CD4-positive, alpha-beta T cell (primary cell): ENCODE measurements around the gene SAMHD1. TPM values are rescaled to one million over a fixed set of nuclear protein-coding genes. Genes with fewer than 3 reads are reported as not detected.
A peak's percentile ranks its signal among the peaks of the same experiment; 100 is the strongest.

Experiments
- ATAC-seq: fragments of 200-7000 bp; cut with Tn5 transposase; one replicate; pipeline ENCODE4 v1.10.0; 2022; ENCODE audit warnings: mild to moderate bottlenecking; ENCODE audit not compliant: poor library complexity
- CTCF ChIA-PET: fragments of 350-600 bp; sonication (Branson Sonifier 250); formaldehyde crosslinking; loops from one replicate; lab custom pipeline; 2021; ENCODE audit warnings: antibody characterized with exemption, inconsistent platforms; lab: Charles Lee
- POLR2A ChIA-PET: fragments of 350-600 bp; sonication (Branson Sonifier 250); formaldehyde crosslinking; loops from one replicate; lab custom pipeline; 2021; ENCODE audit warnings: antibody characterized with exemption, inconsistent platforms; lab: Charles Lee
- DNase-seq, 14 experiments: peaks; one replicate each; pipeline ENCODE4 v3.0.0-alpha.2; 2013 to 2020; ENCODE audit warnings: mixed read lengths in 2 of 14
- H3K27ac ChIP-seq, 2 donors: one replicate each; pipeline versions ENCODE4 v1.5.1 to v1.7.0; 2013; ENCODE audit warnings: low read length in 2 of 2, low read depth in 1 of 2, mild to moderate bottlenecking in 1 of 2
- H3K27me3 ChIP-seq, 2 experiments: 1 replicate in 1 of 2; 2 replicates in 1 of 2; pipeline versions ENCODE4 v1.6.1 to v1.7.0; 2013; ENCODE audit warnings: low read length in 2 of 2, control low read depth in 1 of 2, mild to moderate bottlenecking in 1 of 2, moderate library complexity in 1 of 2; ENCODE audit not compliant: insufficient read depth in 2 of 2, control insufficient read depth in 1 of 2
- H3K36me3 ChIP-seq: one replicate; pipeline ENCODE4 v1.6.1; 2013; ENCODE audit warnings: low read length, control low read depth; ENCODE audit not compliant: insufficient read depth
- H3K4me1 ChIP-seq: one replicate; pipeline ENCODE4 v1.6.1; 2013; ENCODE audit warnings: low read length, control low read depth; ENCODE audit not compliant: insufficient read depth
- H3K4me3 ChIP-seq: one replicate; pipeline ENCODE4 v1.5.1; 2013; ENCODE audit warnings: mild to moderate bottlenecking, low read length, moderate library complexity
- H3K9me3 ChIP-seq, 2 experiments: 1 replicate in 1 of 2; 2 replicates in 1 of 2; pipeline versions ENCODE4 v1.6.1 to v1.7.0; 2013; ENCODE audit warnings: low read length in 2 of 2, mild to moderate bottlenecking in 2 of 2, control low read depth in 1 of 2, moderate library complexity in 1 of 2; ENCODE audit not compliant: control insufficient read depth in 1 of 2, insufficient read depth in 1 of 2
- H3K27ac Mint-ChIP-seq: one replicate; pipeline ENCODE4 v1.8.0; 2020; ENCODE audit warnings: mixed read lengths
- H3K27me3 Mint-ChIP-seq: one replicate; pipeline ENCODE4 v1.8.0; 2021; ENCODE audit warnings: mixed read lengths
- H3K36me3 Mint-ChIP-seq: one replicate; pipeline ENCODE4 v1.8.0; 2021; ENCODE audit warnings: low read depth, mixed read lengths
- H3K4me1 Mint-ChIP-seq: one replicate; pipeline ENCODE4 v1.8.0; 2021; ENCODE audit warnings: low read depth, mixed read lengths
- H3K4me3 Mint-ChIP-seq: one replicate; pipeline ENCODE4 v1.8.0; 2020; ENCODE audit warnings: mild to moderate bottlenecking, mixed read lengths
- H3K9me3 Mint-ChIP-seq: one replicate; pipeline ENCODE4 v1.8.0; 2020; ENCODE audit warnings: mixed read lengths
- CTCF ChIP-seq: fragments of 200-600 bp; IDR thresholded peaks from one replicate; pipeline ENCODE4 v1.8.0; 2022; ENCODE audit warnings: antibody characterized with exemption, mild to moderate bottlenecking
- intact Hi-C, 2 experiments: fragments of 100-400 bp; cut with DNase I in 1 of 2; cut with micrococcal nuclease in 1 of 2; formaldehyde crosslinking; loops; one replicate each; pipeline versions ENCODE4 v1.15.1 to v1.9.0; 2023 to 2025; cut with DNase I, micrococcal nuclease
- total RNA-seq, 174 experiments: library from RNA in 2 of 174; stranded (reverse) in 2 of 174; gene quantifications; one replicate each; pipeline ENCODE4 v1.2.3 and lab custom pipeline; 2021 to 2026

SAMHD1 gene
- total RNA-seq, 2 experiments from 2014 or later = 232 to 239 TPM

- Histone ChIP-seq H3K4me1 (peaks cover 11% of the 10 kb centered on the region), H3K4me3 (no peak overlapping the region), H3K27ac (no peak overlapping the region), H3K9me3 (no peaks in the 10 kb centered on the region), H3K36me3 (peaks cover 92% of the 10 kb centered on the region), H3K27me3 (no peaks in the 10 kb centered on the region)
- Mint-ChIP-seq H3K9me3 (no peaks in the 10 kb centered on the region), H3K4me1 (peaks cover 20% of the 10 kb centered on the region), H3K27ac (peak overlapping the region; percentile 77), H3K27me3 (no peaks in the 10 kb centered on the region), H3K36me3 (peaks cover 94% of the 10 kb centered on the region), H3K4me3 (peak overlapping the region; percentile 3)
- ChIA-PET CTCF (no interaction called here), POLR2A (interaction anchor here (0.9 kb wide), 3 partner anchors 12 to 34 kb away, joined by 3 to 4 read pairs (median 3); no protein-coding TSS in a partner anchor)
- no peak for TF ChIP-seq CTCF
- DNase-seq = peak in 1 of 14 experiments; percentile 33
- peak; percentile 50 for ATAC-seq
- intact Hi-C loops = no loop called here
These were observed 46.8 kb downstream of the SAMHD1 start for GRCh38 chr20:36904690-36905089.

DNA sequence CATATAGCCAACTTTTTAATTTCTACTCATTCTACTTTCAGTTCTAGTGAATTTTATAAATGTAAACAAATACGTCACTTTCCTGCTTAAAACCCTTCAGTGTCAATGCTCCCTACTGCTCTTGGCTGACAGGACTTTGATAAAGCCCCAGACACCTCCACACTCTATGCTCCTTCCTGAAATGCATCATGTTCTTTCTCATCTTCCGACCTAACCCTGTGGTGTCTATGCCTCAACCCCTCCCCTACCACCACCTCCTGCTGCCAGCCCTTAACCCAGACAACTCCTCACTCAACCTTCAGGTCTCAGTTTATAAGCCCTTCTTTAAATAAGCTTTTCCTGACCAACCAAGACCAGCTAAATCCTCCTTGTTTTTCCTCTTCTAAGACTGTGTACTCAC, 56.5 kb downstream of the SAMHD1 start:
- CTCF ChIA-PET = no interaction called here

GRCh38 chr20:36893801-36894200, 57.7 kb downstream of the SAMHD1 start:
- no peak overlapping the region for H3K27ac ChIP-seq
- H3K36me3 ChIP-seq = peaks cover 94% of the 10 kb centered on the region
- intact Hi-C loops = loop anchor here in 1 of 2 experiments (2.0 to 10.0 kb wide), 2 partner anchors 27 to 1169 kb away; no protein-coding TSS in a partner anchor
- H3K36me3 Mint-ChIP-seq = peaks cover 97% of the 10 kb centered on the region
- ChIA-PET POLR2A (interaction anchor here (0.7 kb wide), 1 partner anchor 27 kb away, joined by 3 read pairs; no protein-coding TSS in a partner anchor), CTCF (no interaction called here)
- H3K27ac Mint-ChIP-seq = peak overlapping the region; percentile 55
- H3K27me3 ChIP-seq = no peaks in the 10 kb centered on the region
- no peaks in the 10 kb centered on the region for H3K9me3 ChIP-seq
- H3K4me1 ChIP-seq = no peaks in the 10 kb centered on the region
- H3K9me3 Mint-ChIP-seq = no peaks in the 10 kb centered on the region
- no peak overlapping the region for H3K4me3 ChIP-seq
- H3K4me1 Mint-ChIP-seq = peaks cover 16% of the 10 kb centered on the region
- DNase-seq (no peak), ATAC-seq (no peak)
- H3K27me3 Mint-ChIP-seq = no peaks in the 10 kb centered on the region
- no peak overlapping the region for H3K4me3 Mint-ChIP-seq
- TF ChIP-seq CTCF = no peak

More for the DNA sequence above, 56.5 kb downstream of the SAMHD1 start:
- TF ChIP-seq CTCF = no peak
- peak; percentile 47 for ATAC-seq
- H3K27me3 ChIP-seq = no peaks in the 10 kb centered on the region
- H3K4me1 Mint-ChIP-seq = peaks cover 16% of the 10 kb centered on the region
- no peak overlapping the region for H3K4me3 Mint-ChIP-seq
- no peaks in the 10 kb centered on the region for H3K27me3 Mint-ChIP-seq
- no peaks in the 10 kb centered on the region for H3K4me1 ChIP-seq
- H3K4me3 ChIP-seq = no peak overlapping the region
- intact Hi-C loops = loop anchor here in 1 of 2 experiments (10.0 kb wide), 1 partner anchor 1170 kb away; no protein-coding TSS in a partner anchor
- peak overlapping the region; percentile 62 for H3K27ac Mint-ChIP-seq
- POLR2A ChIA-PET = no interaction called here
- H3K9me3 Mint-ChIP-seq = no peaks in the 10 kb centered on the region
- H3K36me3 ChIP-seq = peaks cover 93% of the 10 kb centered on the region
- no peak overlapping the region for H3K27ac ChIP-seq
- H3K36me3 Mint-ChIP-seq = peaks cover 100% of the 10 kb centered on the region
- H3K9me3 ChIP-seq = no peaks in the 10 kb centered on the region
- DNase-seq = no peak
